Measurements from ENCODE around the gene PLEKHA4. TPM values are rescaled to one million over a fixed set of nuclear protein-coding genes. Genes with fewer than 3 reads are reported as not detected.

PLEKHA4 gene
- total and polyA plus RNA-seq, 10 of the 15 experiments (the other 5 are each of a cell fraction or from before 2014, with no cell fraction given) = 0.13 to 10.0 (median 6.4) TPM; not detected in 1

GRCh38 chr19:48853483-48853882 is 14.9 kb downstream of the PLEKHA4 start:
- H3K27ac ChIP-seq (ENCODE audit: control insufficient read depth, insufficient read depth) = no peak overlapping the region
- no peaks in the 10 kb centered on the region for H3K27me3 ChIP-seq (replicated peaks in 1 of 2; ENCODE audit: control insufficient read depth in 2 of 2, insufficient read depth in 2 of 2, low read length in 1 of 2)
- WGBS (ENCODE audit: insufficient coverage, insufficient replicate concordance, low lambda C conversion rate, missing lambda C conversion rate) = 60% methylated on average over 8 of the region's 8 CpGs
- ChIA-PET CTCF (interaction anchor here (5.0 kb wide), 1 partner anchor 11 kb away, joined by 39 read pairs; no protein-coding TSS in a partner anchor), SMC1A (ENCODE audit: uncharacterized antibody, unreplicated experiment) (interaction anchor here (1.0 to 1.1 kb wide), 2 partner anchors 9 to 11 kb away, joined by 4 to 5 read pairs; no protein-coding TSS in a partner anchor), POLR2A (no interaction called here), RAD21 (ENCODE audit: unreplicated experiment) (no interaction called here)
- H3K79me2 ChIP-seq (ENCODE audit: control insufficient read depth, insufficient read depth, low read length) = no peaks in the 10 kb centered on the region
- H3K9me3 ChIP-seq (replicated peaks; ENCODE audit: control insufficient read depth, insufficient read depth, low read length) = no peaks in the 10 kb centered on the region
- DNase-seq (ENCODE audit: low read depth, low spot score) = no peak
- no peak overlapping the region for H3K4me3 ChIP-seq
- H3K9ac ChIP-seq (ENCODE audit: control insufficient read depth, insufficient read depth, low read length) = no peak overlapping the region
- H3K4me1 ChIP-seq (ENCODE audit: control insufficient read depth, insufficient read depth, low read length) = peaks cover 7% of the 10 kb centered on the region
- no peak for FAIRE-seq
- no peak for ATAC-seq
- no peak for TF ChIP-seq ASH2L (IDR thresholded peaks at IDR 0.05; ENCODE audit: borderline replicate concordance, low read depth)
- no peak for TF ChIP-seq IKZF1 (conservative IDR thresholded peaks at IDR 0.05)
- TF ChIP-seq ESRRA (IDR thresholded peaks at IDR 0.05; ENCODE audit: low read length) = no peak
- TF ChIP-seq, protein P1, sequence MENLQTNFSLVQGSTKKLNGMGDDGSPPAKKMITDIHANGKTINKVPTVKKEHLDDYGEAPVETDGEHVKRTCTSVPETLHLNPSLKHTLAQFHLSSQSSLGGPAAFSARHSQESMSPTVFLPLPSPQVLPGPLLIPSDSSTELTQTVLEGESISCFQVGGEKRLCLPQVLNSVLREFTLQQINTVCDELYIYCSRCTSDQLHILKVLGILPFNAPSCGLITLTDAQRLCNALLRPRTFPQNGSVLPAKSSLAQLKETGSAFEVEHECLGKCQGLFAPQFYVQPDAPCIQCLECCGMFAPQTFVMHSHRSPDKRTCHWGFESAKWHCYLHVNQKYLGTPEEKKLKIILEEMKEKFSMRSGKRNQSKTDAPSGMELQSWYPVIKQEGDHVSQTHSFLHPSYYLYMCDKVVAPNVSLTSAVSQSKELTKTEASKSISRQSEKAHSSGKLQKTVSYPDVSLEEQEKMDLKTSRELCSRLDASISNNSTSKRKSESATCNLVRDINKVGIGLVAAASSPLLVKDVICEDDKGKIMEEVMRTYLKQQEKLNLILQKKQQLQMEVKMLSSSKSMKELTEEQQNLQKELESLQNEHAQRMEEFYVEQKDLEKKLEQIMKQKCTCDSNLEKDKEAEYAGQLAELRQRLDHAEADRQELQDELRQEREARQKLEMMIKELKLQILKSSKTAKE (IDR thresholded peaks at IDR 0.05; ENCODE audit: low read depth, poor library complexity, severe bottlenecking) = no peak
- TF ChIP-seq HDAC2 (IDR thresholded peaks at IDR 0.05) = no peak
- TF ChIP-seq FOS (IDR thresholded peaks at IDR 0.05; ENCODE audit: borderline replicate concordance, extremely low read depth, insufficient read length) = no peak
- no peak for TF ChIP-seq CEBPZ (IDR thresholded peaks at IDR 0.05; ENCODE audit: low read depth, low read length)
- TF ChIP-seq NFYB (IDR thresholded peaks at IDR 0.05; ENCODE audit: insufficient read depth, low read depth, low read length) = no peak
- TF ChIP-seq IKZF2 (IDR thresholded peaks at IDR 0.05) = no peak
- TF ChIP-seq JUND (IDR thresholded peaks at IDR 0.05; ENCODE audit: low read depth, low read length) = no peak
- no peak for TF ChIP-seq ATF7 (IDR thresholded peaks at IDR 0.05; ENCODE audit: low read depth)
- no peak for TF ChIP-seq PAX5 (IDR thresholded peaks at IDR 0.05; ENCODE audit: borderline replicate concordance, low read depth, low read length)
- no peak for TF ChIP-seq POLR2AphosphoS5 (IDR thresholded peaks at IDR 0.05; ENCODE audit: low read length)
- H3K4me2 ChIP-seq (ENCODE audit: control insufficient read depth, insufficient read depth) = no peak overlapping the region
- no peaks in the 10 kb centered on the region for H3K36me3 ChIP-seq (ENCODE audit: control insufficient read depth in 2 of 2, insufficient read depth in 2 of 2, low read length in 1 of 2)
- in situ Hi-C loops (cut with MboI) (no loop called here), intact Hi-C loops (cut with micrococcal nuclease; ENCODE audit: unreplicated experiment) (no loop called here)
- H4K20me1 ChIP-seq (ENCODE audit: control insufficient read depth, insufficient read depth) = no peaks in the 10 kb centered on the region
- H2AFZ ChIP-seq (ENCODE audit: control insufficient read depth, low read depth, low read length) = no peak overlapping the region
- no TSS peak for BruUV-seq (replicated peaks)
